Stimulated activated CD8-positive, alpha-beta memory T cell treated with anti-CD3 and anti-CD28 coated beads, Interleukin-15, amount 100 ng/mL, for 48 hours (primary cell): ENCODE results near the gene COQ4.

Experiments
- DNase-seq, 2 donors: peaks; one replicate each; pipeline ENCODE4 v3.0.0-alpha.2; 2020; ENCODE audit warnings: low read depth in 2 of 2

Gene COQ4

GRCh38 chr9:128340691-128341434, 18.2 kb downstream of the COQ4 start:
- DNase-seq: no peak

DNA sequence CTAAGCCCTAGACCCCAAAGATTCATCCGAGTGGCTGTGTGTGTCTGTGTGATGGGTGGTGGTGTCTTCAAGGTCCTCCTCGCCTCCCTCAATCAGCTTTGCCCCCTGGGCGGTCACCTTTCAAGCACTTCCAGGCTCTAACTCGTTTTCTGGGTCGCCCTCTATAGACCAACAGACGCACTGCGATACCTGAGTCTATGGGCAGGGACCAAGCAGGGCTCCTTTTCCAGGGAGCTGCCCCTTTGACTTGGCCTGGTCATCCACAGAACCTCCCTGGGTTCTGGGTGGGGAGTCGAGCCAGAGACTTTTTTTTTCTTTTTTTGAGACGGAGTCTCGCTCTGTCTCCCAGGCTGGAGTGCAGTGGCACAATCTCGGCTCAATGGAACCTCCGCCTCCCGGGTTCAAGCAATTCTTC, 18.8 kb downstream of the COQ4 start:
- peak; percentile 56 to 63 for DNase-seq

GRCh38 chr9:128342971-128343680, 20.5 kb downstream of the COQ4 start:
- no peak for DNase-seq

DNA sequence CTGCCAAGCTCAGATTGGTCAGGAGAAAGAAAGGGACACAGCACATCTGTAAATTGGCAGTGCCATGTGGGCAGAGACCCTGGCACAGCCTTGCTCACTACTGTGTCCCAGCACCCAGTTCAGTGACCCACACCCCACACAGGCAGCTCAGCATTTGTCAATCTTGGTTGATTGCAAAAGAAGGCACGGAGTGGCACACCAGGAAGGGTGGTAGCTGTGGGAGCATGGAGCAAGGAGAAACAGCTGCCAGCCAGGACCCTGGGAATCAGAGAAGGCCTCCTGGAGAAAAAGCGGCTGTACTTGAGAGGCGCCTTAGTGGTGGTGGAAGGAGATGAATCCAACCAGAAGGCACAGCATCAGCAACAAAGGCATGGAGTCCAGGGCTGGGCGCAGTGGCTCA, 21.2 kb downstream of the COQ4 start:
- no peak for DNase-seq

DNA sequence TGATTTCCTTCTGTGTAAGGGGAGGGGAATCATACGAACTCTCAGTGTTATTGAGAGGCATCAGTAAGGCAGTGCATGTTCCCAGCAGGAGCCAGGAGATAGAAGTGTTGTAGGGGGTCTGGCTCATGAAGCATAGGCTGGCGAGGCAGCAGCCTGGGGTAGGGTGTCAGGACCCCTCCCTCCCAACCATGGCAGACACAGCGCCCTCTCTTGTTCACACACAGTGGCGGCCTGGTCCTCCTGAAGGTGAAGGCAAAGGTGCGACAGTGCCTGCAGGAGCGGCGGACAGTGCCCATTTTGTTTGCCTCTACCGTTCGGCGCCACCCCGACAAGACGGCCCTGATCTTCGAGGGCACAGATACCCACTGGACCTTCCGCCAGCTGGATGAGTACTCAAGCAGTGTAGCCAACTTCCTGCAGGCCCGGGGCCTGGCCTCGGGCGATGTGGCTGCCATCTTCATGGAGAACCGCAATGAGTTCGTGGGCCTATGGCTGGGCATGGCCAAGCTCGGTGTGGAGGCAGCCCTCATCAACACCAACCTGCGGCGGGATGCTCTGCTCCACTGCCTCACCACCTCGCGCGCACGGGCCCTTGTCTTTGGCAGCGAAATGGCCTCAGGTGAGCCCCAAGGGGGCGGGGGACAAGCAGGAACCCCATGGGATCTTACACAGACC, 22.4 kb downstream of the COQ4 start:
- DNase-seq: no peak

- DNase-seq: no peak
Measured at GRCh38 chr9:128349125-128349524, 26.5 kb downstream of the COQ4 start.

DNA sequence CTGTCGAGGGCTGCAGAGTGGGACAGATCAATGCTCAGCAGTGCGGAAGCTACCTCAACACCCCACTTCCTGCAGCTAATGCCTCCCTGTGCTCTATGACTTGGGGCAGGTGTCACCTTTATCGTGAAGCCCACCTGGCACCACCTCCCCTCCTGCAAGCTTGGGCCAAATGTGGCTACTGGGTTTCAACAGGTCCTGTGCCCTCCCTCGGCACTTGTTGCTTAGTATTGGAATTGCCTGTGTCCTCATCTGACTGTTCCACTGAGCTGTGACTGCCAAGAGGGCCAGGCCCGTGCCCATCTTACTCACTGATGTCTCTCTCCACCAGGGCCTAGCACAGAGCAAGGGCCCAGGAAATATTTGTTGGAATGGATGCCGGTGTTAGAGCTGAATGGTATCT, 27.1 kb downstream of the COQ4 start:
- no peak for DNase-seq

DNA sequence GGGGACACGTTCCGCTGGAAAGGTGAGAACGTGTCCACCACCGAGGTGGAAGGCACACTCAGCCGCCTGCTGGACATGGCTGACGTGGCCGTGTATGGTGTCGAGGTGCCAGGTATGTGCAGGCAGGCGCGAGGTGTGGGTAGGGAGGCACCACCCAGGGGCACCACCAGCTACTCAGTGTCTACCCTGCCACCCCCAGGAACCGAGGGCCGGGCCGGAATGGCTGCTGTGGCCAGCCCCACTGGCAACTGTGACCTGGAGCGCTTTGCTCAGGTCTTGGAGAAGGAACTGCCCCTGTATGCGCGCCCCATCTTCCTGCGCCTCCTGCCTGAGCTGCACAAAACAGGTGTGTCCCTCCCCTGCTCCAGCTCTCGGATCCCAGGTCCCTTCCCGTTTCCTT, 32.8 kb downstream of the COQ4 start:
- no peak for DNase-seq

- DNase-seq: no peak
Measured at GRCh38 chr9:128358090-128358489, 35.5 kb downstream of the COQ4 start.

GRCh38 chr9:128358861-128359260, 36.2 kb downstream of the COQ4 start:
- no peak for DNase-seq

GRCh38 chr9:128360826-128361225, 38.2 kb downstream of the COQ4 start:
- no peak for DNase-seq

DNA sequence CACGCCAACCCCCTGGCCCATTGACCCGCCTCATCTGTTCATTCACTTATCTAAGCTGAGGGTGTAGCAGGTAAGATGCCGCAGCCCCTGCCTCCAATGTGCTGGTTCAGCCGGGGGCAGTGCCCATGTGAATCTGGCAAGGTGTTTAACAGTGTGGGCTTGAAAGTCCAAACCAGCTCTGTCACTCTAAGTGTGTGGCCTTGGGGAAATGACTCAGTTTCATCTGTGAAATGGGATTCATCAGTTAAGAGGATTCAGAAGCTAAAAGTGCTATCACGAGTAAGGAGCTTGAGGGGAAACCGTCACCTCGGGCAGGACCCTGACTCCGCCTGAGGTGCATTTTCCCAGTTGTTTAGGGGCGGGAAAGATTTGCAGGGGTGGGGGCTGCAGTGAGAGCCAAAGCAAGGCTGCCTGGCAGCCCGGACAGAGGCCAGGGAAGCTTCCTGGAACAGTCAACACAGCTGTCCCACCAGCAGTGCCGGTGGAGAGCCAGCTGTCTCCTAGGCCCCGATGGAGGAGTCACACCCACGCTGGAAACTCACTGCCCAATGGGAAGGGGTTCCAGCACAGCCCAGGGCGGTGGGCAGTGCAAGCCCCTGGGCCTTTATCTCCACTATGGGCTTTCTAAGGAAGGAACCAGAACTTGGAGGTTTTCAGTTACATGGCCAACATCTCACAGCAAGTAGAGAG, 38.8 kb downstream of the COQ4 start:
- no peak for DNase-seq

DNA sequence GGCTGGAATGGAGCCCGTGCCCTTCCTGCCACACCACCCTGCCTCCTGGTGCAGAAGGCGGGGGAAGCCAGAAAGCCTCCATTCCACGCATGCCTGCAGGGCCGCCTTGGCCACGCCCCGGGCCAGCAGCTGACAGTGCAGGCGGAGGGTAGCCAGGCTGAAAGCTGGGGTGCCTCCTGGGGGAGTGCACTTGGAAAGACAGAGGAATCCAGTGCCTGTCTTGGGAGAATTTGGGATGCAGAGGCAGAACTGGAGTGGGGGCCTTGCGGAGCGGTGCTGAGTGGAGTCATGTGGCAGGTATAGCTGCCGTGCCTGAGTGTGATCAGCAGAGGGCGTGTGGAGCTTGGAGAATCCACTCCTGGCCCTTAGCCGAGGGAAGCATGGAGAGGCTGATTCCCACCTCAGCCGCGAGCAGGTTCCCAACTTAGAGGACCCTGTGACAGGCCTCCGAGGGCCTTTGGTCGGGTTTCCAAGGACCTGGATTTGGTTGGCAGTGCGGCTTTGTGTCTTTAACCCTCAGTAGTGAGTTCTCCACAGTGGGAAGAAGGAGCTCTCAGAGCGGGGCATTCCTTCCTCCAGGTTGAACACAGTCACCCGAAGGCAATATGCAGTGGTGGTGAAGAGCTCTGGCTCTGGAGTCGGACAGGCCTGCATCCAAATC, 39.5 kb downstream of the COQ4 start:
- DNase-seq: peak; percentile 45 to 49

DNA sequence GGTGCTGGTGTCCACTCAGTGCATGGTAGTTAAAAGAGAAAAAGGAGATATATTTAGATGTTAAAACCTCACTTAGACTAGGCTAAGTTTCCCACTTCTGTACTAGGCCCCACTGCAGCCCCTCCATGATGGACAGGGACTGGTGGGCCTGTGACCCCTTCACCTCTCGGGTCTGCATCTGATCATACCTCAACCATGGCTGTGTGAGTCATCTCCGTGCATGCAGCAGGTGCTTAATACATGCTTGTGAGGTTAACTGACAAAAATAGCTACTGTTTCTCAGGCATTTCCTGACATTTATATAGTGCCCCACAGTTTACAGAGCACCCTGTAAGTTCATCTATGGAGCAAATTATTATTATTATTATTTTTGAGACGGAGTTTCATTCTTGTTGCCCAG, 40.1 kb downstream of the COQ4 start:
- no peak for DNase-seq

DNA sequence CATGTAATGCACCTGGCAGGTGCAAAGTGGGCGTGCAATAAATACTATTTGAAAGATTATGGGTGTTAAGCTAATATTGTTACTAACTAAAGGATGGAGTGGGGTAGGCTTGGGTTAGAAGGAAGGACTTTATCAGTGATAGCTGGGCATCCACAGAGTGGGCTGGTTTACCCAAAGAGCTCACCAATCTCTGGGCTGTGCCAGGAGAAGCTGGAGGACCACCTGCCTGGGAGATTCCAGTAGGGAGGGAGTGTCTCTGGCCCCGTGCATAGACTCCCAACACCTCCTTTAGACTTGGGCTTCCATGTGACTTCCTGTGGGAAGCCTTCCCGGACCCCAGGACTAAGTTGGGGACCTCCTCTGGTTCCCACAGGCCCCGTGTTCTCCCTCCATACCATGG, 42.9 kb downstream of the COQ4 start:
- DNase-seq: no peak

DNA sequence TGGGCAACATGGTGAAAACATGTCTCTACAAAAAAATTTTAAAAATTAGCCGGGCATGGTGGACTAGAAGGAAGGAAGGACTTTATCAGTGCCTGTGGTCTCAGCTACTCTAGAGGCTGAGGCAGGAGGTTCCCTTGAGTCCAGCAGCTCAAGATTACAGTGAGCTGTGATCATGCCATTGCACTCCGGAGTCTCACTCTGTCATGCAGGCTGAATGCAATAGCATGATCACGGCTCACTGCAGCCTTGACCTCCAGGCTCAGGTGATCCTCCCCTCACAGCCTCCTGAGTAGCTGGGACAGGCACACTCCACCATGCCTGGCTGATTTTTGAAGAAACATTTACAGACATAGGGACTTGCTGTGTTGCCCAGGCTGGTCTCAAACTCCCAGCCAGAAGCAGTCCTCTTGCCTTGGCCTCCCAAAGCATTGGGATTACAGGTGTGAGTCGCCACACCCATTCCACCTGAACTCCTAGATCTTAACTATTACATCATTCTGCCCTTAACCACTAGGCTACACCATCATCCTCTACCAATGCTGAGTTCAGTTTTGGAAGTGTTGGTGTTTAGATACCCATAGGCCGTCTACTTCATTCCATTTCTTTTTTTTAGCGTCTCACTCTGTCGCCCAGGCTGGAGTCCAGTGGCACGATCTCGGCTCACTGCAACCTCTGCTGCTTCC, 46.5 kb downstream of the COQ4 start:
- no peak for DNase-seq

DNA sequence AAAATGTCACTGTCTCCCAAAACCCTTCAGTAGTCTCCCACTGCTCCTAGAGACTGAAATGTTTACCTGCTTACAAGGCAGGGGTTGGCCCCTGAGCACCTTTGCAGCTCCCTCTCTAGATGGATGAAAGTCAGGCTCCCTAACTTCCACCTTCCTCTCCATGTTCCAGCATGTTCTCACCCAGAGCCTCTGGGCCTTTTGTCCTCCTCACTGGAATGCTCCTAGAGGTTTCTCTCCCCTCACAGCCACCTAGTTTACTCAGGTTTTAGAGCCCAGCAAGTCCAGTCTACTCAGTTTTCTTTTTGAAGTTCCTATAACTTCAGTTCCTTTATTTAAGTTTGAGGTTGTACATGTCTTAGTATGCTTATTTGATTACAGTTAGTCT, 47.7 kb downstream of the COQ4 start:
- no peak for DNase-seq

DNA sequence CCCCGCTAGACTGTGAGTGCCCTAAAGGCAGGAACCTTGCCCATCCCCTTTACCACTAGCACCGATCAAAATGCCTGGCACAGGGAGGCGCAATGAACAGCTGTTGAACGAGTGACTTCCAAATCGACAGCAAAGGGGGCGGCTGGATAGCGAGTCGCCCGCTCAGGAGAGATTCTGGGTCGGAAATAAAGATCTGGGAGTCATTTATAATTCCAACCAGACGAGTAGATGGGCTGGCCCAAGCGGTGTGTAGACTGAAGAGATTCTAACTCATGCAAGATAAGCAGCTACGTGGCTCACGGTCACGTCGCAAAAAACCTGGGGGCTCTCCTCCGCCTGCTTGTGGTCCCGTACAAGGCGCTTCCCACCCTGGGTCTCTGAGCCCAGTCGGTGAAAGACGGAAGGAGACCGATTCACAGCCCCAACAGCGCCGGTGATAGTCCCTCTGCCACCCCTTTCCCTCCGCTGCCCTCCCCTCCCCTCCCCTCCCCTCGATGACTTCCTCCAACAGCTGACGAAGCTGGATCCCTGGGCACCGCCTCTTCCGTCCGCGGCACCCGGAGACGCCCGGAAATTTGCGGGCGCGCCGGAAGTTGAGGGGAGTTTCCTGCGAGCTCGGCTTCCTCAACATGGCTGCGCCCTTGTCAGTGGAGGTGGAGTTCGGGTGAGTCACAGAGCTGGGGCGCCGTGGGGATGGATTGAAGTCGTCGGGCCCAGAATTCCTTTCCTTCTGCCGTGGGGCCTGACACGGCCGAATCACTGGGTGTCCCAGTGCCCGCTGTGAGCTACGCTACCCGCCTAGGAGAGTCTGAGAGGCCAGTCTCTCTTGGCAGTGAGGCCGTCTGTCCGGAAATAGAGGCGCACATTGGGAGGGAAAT, 48.4 kb downstream of the COQ4 start, which contains the start of gene URM1:
URM1 (plus strand) TSS at position 623 of the 878 bp plus-strand sequence; CDS start at position 630, 7 bp downstream.
- peak; percentile 95 to 96 for DNase-seq

DNA sequence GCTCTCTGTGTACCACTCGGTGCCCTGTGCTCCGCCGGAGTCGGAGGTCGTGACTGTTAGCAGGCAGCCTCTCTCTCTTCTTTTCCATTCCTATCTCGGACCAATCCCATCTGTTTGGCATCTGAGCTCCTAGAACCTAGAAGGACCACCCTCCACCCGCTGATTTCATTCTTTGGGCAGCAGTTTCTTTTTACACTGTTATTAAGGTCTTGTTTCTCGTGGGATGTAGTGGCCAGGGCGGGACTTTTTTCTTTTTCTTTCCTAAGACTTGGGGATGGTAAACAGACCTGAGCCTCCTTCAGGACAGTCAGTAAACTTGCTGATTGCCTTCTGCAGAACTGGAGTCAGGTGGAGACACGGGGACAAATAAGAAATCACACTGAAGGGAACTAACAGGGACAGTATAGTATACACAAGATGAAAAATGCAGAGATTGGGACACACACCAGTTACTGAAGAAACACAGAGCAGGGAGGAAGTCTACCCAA, 49.0 kb downstream of the COQ4 start:
- DNase-seq: no peak

- DNase-seq: no peak
Measured at GRCh38 chr9:128372188-128372641, 49.6 kb downstream of the COQ4 start.
